C4-2B (cell line): Measurements from ENCODE around the gene SLC7A8.
"Not testable (repeated sequence)": the region's sequence is repeated elsewhere in the genome, so short reads cannot be mapped to it uniquely, and the experiment has no call there.

ENCODE experiments used
- H3K27ac ChIP-seq: fragments of 450-650 bp; 2 replicates; pipeline ENCODE4 v1.5.1; 2017
- ZFX ChIP-seq: fragments of 450-650 bp; IDR thresholded peaks from 2 replicates; pipeline ENCODE4 v1.6.1; 2017
- TF ChIP-seq, protein P1 (sequence below): fragments of 450-650 bp; conservative IDR thresholded peaks from 2 replicates; pipeline ENCODE4 v1.5.1; 2017; ENCODE audit warnings: mild to moderate bottlenecking

The SLC7A8 gene

DNA sequence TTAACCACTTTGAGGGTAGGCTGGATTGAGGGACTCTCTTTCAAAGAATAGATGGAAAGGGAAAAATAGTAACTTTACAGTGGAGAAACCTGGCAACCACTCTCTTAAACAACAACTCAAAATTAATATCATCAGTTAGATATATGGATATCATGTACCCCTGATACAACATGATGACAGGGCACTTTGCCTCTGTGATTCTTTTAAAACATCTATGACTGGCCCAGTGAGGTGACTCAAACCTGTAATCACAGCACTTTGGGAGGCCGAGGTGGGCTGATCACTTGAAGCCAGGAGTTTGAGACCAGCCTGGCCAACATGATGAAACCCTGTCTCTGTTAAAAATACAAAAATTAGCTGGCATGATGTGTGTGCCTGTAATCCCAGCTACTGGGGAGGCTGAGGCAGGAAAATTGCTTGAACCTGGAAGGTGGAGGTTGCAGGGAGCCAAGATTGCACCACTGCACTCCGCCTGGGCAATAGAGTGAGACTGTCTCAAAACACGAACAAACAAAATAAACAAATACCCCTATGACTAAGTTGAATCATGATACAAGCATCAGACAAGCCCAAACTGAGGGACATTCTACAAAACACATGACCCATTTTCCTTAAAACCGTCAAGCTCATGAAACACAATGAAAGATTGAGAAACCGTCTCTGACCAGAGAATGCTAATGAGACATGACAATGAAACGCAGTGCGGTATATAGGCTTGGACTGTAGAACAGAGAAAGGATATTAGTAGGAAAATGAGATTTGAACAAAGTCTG, 26.4 kb upstream of the SLC7A8 start:
- TF ChIP-seq ZFX, result no peak
- TF ChIP-seq, protein P1, sequence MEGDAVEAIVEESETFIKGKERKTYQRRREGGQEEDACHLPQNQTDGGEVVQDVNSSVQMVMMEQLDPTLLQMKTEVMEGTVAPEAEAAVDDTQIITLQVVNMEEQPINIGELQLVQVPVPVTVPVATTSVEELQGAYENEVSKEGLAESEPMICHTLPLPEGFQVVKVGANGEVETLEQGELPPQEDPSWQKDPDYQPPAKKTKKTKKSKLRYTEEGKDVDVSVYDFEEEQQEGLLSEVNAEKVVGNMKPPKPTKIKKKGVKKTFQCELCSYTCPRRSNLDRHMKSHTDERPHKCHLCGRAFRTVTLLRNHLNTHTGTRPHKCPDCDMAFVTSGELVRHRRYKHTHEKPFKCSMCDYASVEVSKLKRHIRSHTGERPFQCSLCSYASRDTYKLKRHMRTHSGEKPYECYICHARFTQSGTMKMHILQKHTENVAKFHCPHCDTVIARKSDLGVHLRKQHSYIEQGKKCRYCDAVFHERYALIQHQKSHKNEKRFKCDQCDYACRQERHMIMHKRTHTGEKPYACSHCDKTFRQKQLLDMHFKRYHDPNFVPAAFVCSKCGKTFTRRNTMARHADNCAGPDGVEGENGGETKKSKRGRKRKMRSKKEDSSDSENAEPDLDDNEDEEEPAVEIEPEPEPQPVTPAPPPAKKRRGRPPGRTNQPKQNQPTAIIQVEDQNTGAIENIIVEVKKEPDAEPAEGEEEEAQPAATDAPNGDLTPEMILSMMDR, result no peak
- no peak overlapping the region for H3K27ac ChIP-seq

DNA sequence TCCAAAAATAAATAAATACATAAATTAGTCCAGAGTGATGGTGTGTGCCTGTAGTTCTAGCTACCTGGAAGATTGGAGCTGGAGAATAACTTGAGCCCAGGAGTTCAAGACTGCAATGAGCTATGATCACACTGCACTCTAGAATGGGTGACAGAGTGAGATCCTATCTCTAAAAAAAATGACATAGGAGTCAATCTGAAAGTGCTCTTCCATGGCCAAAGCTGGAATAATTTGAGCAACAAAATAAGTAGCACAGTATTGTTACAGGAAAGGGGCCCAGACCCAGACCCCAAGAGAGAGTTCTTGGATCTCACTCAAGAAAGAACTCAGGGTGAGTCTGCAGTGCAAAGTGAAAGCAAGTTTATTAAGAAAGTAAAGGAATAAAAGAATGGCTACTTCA, 24.9 kb upstream of the SLC7A8 start:
- no peak overlapping the region for H3K27ac ChIP-seq
- TF ChIP-seq, protein P1, result no peak
- no peak for TF ChIP-seq ZFX

- TF ChIP-seq ZFX, result no peak
- TF ChIP-seq, protein P1, result no peak
- no peak overlapping the region for H3K27ac ChIP-seq
Measured at GRCh38 chr14:23207146-23207540, 23.7 kb upstream of the SLC7A8 start.

GRCh38 chr14:23206422-23207145, 23.1 kb upstream of the SLC7A8 start:
- no peak overlapping the region for H3K27ac ChIP-seq
- TF ChIP-seq, protein P1, result no peak
- TF ChIP-seq ZFX, result no peak

DNA sequence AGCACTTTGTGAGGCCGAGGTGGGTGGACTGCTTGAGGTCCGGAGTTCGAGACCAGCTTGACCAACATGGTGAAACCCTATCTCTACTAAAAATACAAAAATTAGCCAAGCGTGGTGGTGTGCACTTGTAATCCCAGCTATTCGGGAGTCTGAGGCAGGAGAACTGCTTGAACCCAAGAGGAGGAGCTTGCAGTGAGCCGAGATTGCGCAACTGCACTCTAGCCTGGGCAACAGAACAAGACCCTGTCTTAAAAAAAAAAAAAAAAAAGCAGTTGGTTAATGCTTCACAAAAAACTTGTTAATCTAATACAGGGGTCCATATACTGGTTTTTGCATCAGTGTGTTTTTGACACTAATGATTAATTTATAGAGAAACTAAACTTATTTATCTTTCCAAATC, 18.5 kb upstream of the SLC7A8 start:
- no peak overlapping the region for H3K27ac ChIP-seq
- no peak for TF ChIP-seq ZFX
- TF ChIP-seq, protein P1, result no peak

GRCh38 chr14:23199141-23199540, 15.7 kb upstream of the SLC7A8 start:
- not testable (repeated sequence) for H3K27ac ChIP-seq

DNA sequence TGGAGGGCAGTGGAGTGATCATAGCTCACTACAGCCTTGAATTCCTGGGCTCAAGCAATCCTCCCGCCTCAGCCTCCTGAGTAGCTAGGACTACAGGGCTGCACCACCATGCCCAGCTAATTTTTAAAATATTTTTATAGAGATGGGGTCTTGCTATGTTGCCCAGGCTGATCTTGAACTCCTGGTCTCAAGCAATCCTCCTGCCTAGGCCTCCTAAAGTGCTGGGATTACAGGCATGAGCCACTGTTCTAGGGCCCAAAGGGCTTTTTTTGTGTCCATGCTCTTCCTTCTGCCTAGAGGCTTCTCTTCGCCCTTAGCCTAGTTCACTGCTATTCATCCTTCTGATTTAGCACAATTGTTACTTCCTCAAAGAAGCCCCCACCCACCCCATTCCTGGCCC, 13.0 kb upstream of the SLC7A8 start:
- H3K27ac ChIP-seq, result not testable (repeated sequence)

DNA sequence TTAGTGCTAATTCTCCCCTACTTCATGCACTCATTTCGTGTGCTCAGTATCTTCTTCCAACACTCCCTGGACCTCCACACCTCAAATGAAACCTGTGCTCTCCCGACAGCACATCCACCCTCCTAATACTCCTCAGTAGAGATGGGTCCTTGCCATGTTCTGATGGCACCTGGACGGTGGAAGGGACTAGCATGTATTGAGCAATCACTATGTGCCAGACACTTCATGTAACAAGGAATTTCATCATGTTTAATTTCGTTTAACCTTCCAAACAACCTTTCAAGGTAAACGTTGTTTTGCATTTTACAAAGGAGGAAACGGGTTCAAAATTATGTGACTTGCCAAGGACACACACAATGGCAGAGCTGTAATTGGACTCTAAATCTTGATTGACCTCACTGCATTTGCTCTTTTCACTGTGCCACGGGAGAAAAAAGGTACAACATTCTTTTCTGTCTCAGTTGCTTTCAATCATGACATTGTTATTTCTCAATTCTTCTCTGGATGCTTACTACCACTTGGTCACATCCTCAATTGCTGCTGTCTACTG, 12.2 kb upstream of the SLC7A8 start:
- no peak overlapping the region for H3K27ac ChIP-seq
- no peak for TF ChIP-seq ZFX
- TF ChIP-seq, protein P1, result no peak
